Mucosa of stomach (tissue), 1 donor: ENCODE measurements around the gene SBK1.

Experiments
- H3K27me3 ChIP-seq: one replicate; pipeline ENCODE4 v1.7.0; 2013; ENCODE audit warnings: mild to moderate bottlenecking, low read length; ENCODE audit not compliant: control insufficient read depth, insufficient read depth
- H3K36me3 ChIP-seq: one replicate; pipeline ENCODE4 v1.7.0; 2013; ENCODE audit warnings: low read length; ENCODE audit not compliant: control insufficient read depth, insufficient read depth
- H3K4me1 ChIP-seq: one replicate; pipeline ENCODE4 v1.7.0; 2013; ENCODE audit warnings: mild to moderate bottlenecking, low read length; ENCODE audit not compliant: control insufficient read depth, insufficient read depth
- H3K4me3 ChIP-seq: one replicate; pipeline ENCODE4 v1.7.0; 2013; ENCODE audit warnings: low read length
- H3K9ac ChIP-seq: one replicate; pipeline ENCODE4 v1.7.0; 2013; ENCODE audit warnings: mild to moderate bottlenecking, low read length, moderate library complexity
- H3K9me3 ChIP-seq: one replicate; pipeline ENCODE4 v1.7.0; 2013; ENCODE audit warnings: mild to moderate bottlenecking, low read length, moderate library complexity; ENCODE audit not compliant: control insufficient read depth
- donor health status: Pancreatic carcinoma.

Gene SBK1

DNA sequence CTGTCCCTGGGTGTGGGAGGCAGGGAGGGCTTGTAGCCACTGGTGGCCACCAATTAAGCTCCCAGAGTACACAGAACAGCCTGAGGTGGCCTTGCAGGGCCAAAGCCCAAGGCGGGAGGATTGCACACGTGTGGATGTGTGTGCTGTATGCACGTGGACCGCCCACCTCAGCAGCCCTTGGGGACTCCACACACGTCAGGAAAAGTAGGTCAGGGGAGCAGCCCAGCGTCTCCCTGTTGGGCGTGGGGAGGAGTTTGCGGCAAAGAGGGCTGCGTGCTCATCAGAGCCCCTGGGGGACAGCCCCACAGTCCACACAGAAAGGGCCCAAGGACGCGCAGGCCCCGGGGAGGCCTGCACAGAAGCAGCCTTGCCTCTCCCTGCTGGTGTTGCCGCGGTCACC, 19.6 kb downstream of the SBK1 start:
- Histone ChIP-seq H3K36me3 (no peaks in the 10 kb centered on the region), H3K9ac (no peak overlapping the region), H3K4me1 (no peaks in the 10 kb centered on the region), H3K4me3 (no peak overlapping the region), H3K9me3 (no peaks in the 10 kb centered on the region), H3K27me3 (no peaks in the 10 kb centered on the region)

DNA sequence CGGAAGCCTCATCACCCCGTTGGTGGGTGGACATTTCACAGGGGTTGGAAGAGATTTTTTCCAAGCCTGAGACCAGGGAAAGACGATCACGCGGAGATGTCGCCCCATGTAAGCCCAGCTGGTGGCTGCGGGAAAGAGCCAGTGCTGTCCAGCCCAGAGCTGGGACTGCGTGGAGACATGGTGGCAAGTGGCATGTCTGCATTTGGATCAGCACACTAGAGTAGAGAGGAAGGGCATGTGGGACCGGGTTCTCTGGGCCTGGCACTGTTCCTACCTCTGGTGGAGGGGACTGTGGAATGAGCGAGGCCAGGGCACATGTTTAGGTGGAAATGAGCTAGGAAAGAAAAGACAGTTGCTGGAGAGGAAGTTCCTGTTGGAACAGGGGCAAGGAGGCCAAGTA, 20.0 kb downstream of the SBK1 start:
- no peak overlapping the region for H3K9ac ChIP-seq
- no peaks in the 10 kb centered on the region for H3K36me3 ChIP-seq
- no peak overlapping the region for H3K4me3 ChIP-seq
- H3K9me3 ChIP-seq: no peaks in the 10 kb centered on the region
- H3K27me3 ChIP-seq: no peaks in the 10 kb centered on the region
- H3K4me1 ChIP-seq: no peaks in the 10 kb centered on the region

DNA sequence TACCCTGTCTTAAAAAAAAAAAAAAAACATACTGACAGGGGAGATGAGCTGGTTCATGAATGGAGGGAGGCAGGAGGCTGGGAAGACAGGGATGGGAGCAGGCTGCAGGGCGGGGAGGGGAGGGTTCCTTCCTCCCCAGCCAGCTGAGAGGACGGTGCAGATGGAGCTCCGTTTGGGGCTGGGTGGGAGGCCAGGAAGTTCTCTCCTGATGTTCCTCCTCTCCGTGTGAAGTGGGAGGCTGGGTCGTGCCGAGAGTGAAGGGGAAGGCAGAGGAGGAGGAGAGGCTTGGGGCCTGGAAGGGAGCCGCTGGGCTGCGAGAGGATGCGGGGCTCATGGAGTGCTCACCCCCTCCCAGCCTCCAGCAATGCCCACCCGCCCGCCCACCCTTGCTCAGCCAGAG, 21.3 kb downstream of the SBK1 start:
- Histone ChIP-seq H3K9ac (no peak overlapping the region), H3K9me3 (no peaks in the 10 kb centered on the region), H3K4me1 (no peaks in the 10 kb centered on the region), H3K27me3 (no peaks in the 10 kb centered on the region), H3K4me3 (no peak overlapping the region), H3K36me3 (no peaks in the 10 kb centered on the region)

DNA sequence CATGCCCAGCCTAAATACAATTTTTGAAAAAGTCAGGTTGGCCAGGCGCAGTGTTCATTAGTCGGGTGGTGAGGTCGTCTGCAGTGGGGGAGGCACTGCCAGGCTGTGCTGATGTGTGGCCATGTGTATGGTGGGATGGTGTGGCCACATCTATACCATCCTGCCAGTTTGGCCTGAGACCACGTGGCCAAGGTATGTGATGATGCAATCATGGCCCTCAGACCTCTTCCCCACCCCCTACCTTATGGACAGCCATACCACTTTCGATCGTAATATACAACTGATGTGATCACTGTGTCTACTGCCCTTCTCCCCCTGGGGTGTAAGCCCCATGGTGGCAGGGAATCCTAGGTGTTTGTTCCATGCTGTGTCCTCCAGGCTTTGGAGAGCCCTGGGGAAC, 23.7 kb downstream of the SBK1 start:
- Histone ChIP-seq H3K9ac (no peak overlapping the region), H3K36me3 (no peaks in the 10 kb centered on the region), H3K27me3 (no peaks in the 10 kb centered on the region), H3K9me3 (no peaks in the 10 kb centered on the region), H3K4me3 (no peak overlapping the region), H3K4me1 (no peaks in the 10 kb centered on the region)

GRCh38 chr16:28317040-28317880, 24.9 kb downstream of the SBK1 start:
- no peaks in the 10 kb centered on the region for H3K27me3 ChIP-seq
- H3K4me3 ChIP-seq: no peak overlapping the region
- H3K36me3 ChIP-seq: no peaks in the 10 kb centered on the region
- no peaks in the 10 kb centered on the region for H3K9me3 ChIP-seq
- H3K4me1 ChIP-seq: no peaks in the 10 kb centered on the region
- no peak overlapping the region for H3K9ac ChIP-seq

- H3K27me3 ChIP-seq: no peaks in the 10 kb centered on the region
- H3K4me3 ChIP-seq: no peak overlapping the region
- no peak overlapping the region for H3K9ac ChIP-seq
- H3K9me3 ChIP-seq: no peaks in the 10 kb centered on the region
- H3K4me1 ChIP-seq: no peaks in the 10 kb centered on the region
- no peaks in the 10 kb centered on the region for H3K36me3 ChIP-seq
Measured at GRCh38 chr16:28318042-28318744, 25.9 kb downstream of the SBK1 start.

GRCh38 chr16:28319476-28320022, 27.2 kb downstream of the SBK1 start:
- Histone ChIP-seq H3K9me3 (no peaks in the 10 kb centered on the region), H3K4me1 (peaks cover 6% of the 10 kb centered on the region), H3K9ac (no peak overlapping the region), H3K4me3 (no peak overlapping the region), H3K27me3 (no peaks in the 10 kb centered on the region), H3K36me3 (no peaks in the 10 kb centered on the region)

DNA sequence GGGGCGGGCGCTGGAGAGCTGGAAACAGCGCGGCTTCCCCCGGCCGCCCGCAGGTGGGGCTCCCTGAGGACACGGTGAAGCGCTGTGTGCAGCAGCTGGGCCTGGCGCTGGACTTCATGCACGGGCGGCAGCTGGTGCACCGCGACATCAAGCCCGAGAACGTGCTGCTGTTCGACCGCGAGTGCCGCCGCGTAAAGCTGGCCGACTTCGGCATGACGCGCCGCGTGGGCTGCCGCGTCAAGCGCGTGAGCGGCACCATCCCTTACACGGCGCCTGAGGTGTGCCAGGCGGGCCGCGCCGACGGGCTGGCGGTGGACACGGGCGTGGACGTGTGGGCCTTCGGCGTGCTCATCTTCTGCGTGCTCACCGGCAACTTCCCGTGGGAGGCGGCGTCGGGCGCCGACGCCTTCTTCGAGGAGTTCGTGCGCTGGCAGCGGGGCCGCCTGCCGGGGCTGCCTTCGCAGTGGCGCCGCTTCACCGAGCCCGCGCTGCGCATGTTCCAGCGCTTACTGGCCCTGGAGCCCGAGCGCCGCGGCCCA, 27.8 kb downstream of the SBK1 start:
- Histone ChIP-seq H3K27me3 (no peaks in the 10 kb centered on the region), H3K9ac (no peak overlapping the region), H3K36me3 (no peaks in the 10 kb centered on the region), H3K9me3 (no peaks in the 10 kb centered on the region), H3K4me1 (peaks cover 11% of the 10 kb centered on the region), H3K4me3 (no peak overlapping the region)

DNA sequence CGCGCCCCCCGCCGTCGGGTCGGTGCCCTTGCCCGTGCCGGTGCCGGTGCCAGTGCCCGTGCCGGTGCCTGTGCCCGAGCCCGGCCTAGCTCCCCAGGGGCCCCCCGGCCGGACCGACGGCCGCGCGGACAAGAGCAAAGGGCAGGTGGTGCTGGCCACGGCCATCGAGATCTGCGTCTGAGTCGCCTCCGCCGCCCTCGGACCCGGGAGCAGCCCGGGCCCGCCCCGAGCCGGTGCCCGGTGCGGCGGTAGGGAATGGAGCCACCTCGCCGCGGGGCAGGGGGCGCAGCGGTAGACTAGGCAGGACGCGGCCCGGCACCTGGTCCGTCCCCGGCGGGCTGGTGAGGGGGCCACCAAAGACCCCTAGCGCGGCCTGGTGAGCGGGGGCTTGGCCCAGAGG, 28.4 kb downstream of the SBK1 start:
- no peaks in the 10 kb centered on the region for H3K36me3 ChIP-seq
- no peak overlapping the region for H3K4me3 ChIP-seq
- H3K9me3 ChIP-seq: no peaks in the 10 kb centered on the region
- H3K4me1 ChIP-seq: peaks cover 16% of the 10 kb centered on the region
- H3K9ac ChIP-seq: no peak overlapping the region
- H3K27me3 ChIP-seq: no peaks in the 10 kb centered on the region

- Histone ChIP-seq H3K9me3 (no peaks in the 10 kb centered on the region), H3K4me3 (no peak overlapping the region), H3K9ac (no peak overlapping the region), H3K27me3 (no peaks in the 10 kb centered on the region), H3K4me1 (peaks cover 16% of the 10 kb centered on the region), H3K36me3 (no peaks in the 10 kb centered on the region)
Measured at GRCh38 chr16:28321700-28322411, 29.5 kb downstream of the SBK1 start.

GRCh38 chr16:28324235-28324886, 32.0 kb downstream of the SBK1 start:
- Histone ChIP-seq H3K27me3 (no peaks in the 10 kb centered on the region), H3K9ac (no peak overlapping the region), H3K4me3 (no peak overlapping the region), H3K9me3 (no peaks in the 10 kb centered on the region), H3K4me1 (peaks cover 16% of the 10 kb centered on the region), H3K36me3 (no peaks in the 10 kb centered on the region)
